ENCODE measurements around the gene NUP188.

GRCh38 chr9:129014124-129014523 is 66.6 kb downstream of the NUP188 start:
- TF ChIP-seq SMC3 (conservative IDR thresholded peaks at IDR 0.05; ENCODE audit: poor library complexity) (no peak), TAF1 (IDR thresholded peaks at IDR 0.05; ENCODE audit: low read depth) (no peak), CTCF (IDR thresholded peaks at IDR 0.05; ENCODE audit: poor library complexity, severe bottlenecking) (no peak)
